ENCODE measurements around the gene LIN54. TPM values are rescaled to one million over a fixed set of nuclear protein-coding genes. Genes with fewer than 3 reads are reported as not detected.
A peak's percentile ranks its signal among the peaks of the same experiment; 100 is the strongest.
"Not testable (repeated sequence)": the region's sequence is repeated elsewhere in the genome, so short reads cannot be mapped to it uniquely, and the experiment has no call there.

LIN54 gene
- total RNA-seq, 1 donor from 2014 or later: 8.1 TPM

DNA sequence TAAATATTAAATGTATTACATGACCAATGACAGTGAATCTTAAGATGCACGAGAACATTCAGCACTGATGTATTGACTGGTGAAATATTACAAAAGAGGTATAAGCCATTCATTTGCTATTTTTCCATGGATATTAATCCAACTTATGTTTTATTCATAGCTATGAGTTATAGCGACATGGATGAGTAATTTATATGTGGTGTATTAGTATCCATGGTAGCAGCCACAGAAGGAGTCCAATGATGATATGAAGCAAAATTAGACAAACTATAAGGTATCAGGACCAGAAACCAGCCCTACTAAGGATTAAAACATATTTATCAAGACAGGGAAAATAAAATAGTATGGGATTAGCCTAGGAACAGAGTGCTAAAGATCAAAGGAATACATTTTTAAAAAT is 59.4 kb downstream of the LIN54 start:
- DNase-seq (ENCODE audit: low spot score): no peak

DNA sequence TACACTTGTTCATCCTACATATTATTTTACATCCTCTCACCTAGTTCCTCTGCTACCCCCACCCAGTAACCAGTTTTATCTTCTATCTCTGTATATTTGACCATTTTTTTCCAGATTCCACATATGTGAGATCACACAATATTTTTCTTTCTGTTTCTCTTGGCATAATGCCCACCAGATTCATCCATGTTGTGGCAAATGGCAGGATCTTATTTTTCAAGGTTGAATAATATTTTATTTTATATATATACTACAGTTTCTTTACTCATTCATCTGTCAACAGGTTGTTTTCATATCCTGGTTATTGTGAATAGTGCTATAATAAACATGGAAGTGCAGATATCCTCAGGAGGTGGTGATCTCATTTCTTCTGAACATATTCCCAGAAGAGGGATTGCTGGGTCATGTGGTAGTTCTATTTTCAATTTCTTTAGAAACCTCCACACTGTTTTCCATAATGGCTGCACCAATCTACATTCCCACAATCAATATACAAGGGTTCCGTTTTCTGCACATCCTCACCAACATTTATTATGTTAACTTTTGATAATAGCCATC is 61.9 kb downstream of the LIN54 start:
- no peak for DNase-seq (ENCODE audit: low spot score)

DNA sequence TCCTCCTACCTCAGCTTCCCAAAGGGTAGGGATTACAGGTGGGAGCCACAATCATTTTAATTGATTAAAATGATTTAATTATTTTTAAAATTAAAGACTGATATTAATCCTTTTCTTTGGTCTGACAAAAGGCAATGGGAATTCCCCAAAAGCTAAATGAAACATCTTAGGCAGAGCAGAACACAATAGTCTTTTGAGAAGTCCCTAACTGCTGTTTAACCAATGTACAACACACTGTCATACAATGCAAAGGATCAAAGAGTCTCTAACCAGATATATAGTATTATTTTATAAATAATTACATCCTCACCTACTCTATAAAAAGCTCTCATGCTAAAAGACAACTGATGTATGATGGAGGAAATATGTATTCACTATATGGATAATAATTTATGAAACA is 63.1 kb downstream of the LIN54 start:
- DNase-seq (ENCODE audit: low spot score): no peak

DNA sequence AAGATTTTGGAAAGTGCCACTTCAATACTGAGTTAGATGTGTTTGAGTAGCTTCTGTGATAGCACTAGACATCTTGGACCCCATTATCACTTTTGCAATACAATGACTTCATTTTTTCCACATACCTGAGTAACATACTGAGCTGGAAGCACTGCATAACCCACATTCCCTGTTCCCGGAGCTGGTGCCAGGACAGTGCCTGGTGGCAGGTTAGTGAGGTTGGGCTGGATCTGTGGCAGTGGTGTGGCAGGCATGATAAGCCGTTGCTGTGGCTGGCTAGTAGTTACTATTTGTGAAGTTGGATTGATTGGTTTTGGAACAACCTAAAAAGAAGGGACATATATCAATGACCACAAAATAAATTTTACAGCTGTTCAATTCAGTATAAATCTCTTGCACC is 71.2 kb downstream of the LIN54 start:
- no peak for DNase-seq (ENCODE audit: low spot score)

DNA sequence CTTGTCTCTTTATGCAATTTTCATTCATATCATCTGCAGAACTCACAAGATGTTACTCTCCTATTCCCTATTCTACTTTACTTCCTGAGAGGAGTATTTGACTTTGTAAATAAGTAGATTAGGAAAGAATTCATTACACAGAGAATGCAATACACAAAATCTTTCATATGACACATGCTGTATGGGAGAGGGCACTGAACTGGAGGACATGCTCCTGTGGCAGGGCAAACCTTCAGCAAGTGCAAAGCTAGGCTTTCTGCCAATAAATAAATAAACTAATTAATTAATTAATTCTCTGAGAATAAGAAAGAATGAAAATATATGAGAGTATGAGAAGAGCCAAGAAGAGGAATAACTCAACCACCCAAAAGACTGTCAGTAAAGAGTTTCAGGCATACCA is 76.2 kb downstream of the LIN54 start:
- no peak for DNase-seq (ENCODE audit: low spot score)

DNA sequence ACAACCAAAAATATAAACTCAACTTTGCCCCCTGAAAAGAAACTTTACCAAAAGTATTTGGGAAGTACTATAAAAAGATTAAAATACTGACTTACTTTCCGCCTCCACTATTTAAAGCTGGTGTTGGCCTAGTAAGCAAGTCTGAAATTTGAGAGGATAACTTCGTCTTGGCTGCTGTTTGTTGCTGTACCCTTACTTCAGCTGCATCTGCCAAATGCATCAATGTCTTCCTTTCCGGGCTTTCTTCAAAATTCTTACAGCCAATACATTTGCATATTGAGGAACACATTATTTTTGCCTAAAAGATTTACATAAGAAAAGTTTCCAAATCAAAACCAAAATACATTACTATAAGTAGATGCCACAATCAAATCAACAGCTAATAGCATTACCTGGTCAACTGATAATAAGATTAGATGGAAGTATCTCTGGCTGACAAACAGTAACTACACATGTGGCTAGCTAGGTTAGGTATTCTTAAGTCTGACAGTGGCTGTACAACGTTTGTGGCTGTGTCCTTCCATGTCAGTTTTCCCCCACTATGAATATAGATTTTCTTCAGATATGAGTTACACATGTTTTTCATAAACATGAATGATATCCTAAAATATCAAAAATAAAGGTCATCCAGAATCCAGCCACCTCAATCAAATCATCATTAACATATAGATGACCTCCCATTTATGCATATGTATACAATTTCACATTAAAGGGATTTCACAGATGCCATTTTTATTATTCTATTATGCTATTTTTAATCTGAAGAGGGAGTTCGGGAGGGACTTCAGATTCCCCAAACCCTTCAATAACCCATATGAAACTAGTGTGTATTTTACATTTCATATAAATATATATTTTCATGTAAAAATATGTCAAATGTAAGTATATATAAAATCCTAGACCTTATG is 79.5 kb downstream of the LIN54 start:
- DNase-seq (ENCODE audit: low spot score): no peak

DNA sequence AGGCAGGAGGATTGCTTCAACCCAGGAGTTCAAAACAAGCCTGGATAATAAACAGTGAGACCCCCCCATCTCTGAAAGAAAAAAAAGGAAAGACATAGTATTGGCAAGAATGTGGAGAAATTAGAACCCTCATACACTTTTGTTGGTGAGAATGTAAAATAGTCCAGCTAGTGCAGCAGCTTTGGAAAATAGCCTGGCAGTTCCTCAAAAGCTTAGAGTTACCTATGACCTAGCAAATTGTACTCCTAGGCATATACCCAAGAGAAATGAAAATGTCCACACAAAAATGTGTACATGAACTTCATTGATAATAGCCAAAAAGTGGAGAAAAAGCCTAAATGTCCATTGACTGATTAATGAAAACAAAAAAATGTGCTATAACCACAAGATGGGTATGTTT is 88.8 kb downstream of the LIN54 start:
- no peak for DNase-seq (ENCODE audit: low spot score)

DNA sequence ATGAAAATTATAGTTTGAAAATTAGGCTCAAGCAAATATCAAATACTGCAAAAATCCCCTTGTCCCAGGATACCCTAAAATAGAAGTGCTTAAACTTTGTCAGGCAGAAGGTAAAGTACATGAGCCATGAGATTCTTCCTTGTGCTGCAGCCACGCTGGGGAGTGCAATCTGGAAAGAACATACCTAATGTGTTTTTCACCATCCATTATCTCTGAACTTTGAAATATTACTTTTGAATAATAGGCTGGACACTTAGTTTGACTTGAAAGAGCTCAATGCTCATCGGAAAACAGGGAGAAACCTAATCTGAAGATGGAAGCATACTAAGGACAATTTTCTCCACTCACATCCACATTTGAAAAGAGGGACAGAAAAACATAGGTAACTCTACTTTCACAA is 91.2 kb downstream of the LIN54 start:
- no peak for DNase-seq (ENCODE audit: low spot score)

DNA sequence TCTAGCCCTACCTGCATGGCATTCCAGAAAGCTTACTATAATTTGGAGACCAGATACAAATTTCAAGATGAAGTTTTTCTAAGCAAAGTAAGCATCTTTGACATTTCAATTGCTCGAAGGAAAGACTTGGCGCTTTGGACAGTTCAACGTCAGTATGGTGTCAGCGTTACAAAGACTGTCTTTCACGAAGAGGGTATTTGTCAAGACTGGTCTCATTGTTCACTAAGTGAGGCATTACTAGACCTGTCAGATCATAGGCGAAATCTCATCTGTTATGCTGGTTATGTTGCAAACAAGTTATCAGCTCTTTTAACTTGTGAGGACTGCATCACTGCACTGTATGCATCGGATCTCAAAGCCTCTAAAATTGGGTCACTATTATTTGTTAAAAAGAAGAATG is 92.5 kb downstream of the LIN54 start:
- no peak for DNase-seq (ENCODE audit: low spot score)

DNA sequence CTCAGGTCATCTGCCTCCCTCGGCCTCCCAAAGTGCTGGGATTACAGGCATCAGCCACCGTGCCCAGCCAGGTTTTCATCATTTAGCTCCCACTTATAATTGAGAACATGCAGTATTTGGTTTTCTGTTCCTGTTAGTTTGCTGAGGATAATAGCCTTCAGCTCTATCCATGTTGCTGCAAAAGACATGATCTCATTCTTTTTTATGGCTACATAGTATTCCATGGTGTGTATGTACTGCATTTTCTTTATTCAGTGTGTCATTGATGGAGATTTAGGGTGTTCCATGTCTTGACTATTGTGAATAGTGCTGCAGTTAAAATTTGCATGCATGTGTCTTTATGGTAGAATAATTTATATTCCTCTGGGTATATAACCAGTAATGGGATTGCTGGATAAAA is 96.7 kb downstream of the LIN54 start:
- DNase-seq (ENCODE audit: low spot score): not testable (repeated sequence)

DNA sequence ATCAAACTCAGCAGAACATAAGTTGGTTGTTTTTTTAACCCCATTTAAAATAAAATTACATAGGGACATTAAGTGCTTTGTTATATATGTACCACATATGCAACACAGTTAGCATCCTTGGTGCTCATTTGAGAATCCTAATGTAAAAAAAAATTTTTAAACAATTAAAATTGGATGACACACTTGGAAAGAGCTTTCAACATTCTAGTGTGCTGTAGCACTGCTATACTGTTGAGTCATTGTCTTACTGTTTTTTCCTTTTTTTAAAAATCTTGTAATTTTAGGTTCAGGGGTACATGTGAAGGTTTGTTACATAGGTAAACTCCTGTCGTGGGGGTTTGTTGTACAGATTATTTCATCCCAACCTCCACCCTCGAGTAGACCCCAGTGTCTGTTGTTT is 97.3 kb downstream of the LIN54 start:
- DNase-seq (ENCODE audit: low spot score): no peak

DNA sequence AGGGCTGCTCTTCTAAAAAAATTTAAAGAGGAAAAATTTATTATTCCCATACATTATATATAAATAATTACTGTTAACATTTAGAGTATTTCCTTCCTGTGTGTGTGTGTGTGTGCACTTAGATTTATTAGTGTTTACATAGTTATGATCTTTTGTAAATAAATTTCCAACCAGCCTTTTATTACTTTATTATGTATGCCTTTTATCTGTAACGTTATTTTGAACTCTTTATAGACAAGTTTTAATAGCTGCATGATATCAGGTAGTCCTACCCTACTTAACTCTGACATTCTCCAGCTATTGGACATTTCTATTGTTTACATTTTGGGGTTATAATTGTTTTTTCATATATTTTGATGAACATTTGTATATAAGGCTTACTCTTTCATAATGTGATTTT is 101.3 kb downstream of the LIN54 start:
- no peak for DNase-seq (ENCODE audit: low spot score)

DNA sequence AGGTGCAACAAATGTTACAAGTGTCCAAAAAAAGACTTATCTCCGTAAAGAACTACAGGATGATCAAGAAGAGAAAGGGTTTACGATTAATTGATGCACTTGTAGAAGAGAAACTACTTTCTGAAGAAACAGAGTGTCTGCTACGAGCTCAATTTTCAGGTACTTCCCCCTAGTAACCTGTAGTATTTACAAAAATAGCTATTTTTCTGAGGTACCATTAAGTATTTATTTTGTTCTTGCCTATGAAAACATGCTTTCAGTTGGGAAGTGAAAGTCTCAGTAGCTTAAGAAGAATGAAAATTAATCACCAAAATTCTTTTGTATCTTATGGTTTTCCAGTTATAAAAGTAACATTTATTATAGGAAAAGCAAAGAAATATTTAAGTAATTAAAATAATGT is 104.2 kb downstream of the LIN54 start:
- no peak for DNase-seq (ENCODE audit: low spot score)

DNA sequence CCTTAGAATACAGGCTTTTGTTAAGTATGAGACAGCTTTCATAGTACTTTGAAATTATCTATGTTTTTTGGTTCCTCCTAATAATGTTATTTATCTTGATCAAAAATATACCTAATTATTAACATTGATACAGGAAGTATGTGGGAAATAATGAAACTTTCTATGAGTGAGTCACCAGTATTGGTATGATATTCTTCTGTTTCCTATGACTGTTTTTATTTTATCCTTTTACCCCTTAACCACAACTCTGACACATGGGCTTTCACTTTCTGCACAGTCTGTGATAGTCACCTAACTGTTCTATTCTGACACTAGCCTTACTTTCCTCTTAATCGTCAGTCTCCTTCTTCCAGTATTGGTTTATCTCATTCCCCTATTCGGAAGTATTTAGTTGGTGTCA is 105.4 kb downstream of the LIN54 start:
- DNase-seq (ENCODE audit: low spot score): no peak

DNA sequence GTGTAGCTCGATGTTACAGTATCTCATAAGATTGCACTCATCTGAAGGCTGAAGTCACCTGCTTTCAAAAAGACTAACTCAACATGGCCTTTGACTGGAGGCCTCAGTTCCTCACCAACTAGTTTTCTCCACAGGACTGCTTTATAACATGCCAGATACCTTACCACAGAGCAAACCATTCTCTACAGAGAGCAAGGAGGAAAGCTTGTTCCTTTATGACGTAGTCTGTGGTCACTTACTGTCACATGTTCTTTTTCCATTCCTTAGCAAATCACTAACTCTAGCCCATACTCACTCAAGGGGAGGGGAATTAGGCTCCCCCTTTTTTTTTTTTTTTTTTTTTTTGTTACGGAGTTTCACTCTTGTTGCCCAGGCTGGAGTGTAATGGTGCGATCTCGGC is 106.9 kb downstream of the LIN54 start:
- DNase-seq (ENCODE audit: low spot score): no peak

DNA sequence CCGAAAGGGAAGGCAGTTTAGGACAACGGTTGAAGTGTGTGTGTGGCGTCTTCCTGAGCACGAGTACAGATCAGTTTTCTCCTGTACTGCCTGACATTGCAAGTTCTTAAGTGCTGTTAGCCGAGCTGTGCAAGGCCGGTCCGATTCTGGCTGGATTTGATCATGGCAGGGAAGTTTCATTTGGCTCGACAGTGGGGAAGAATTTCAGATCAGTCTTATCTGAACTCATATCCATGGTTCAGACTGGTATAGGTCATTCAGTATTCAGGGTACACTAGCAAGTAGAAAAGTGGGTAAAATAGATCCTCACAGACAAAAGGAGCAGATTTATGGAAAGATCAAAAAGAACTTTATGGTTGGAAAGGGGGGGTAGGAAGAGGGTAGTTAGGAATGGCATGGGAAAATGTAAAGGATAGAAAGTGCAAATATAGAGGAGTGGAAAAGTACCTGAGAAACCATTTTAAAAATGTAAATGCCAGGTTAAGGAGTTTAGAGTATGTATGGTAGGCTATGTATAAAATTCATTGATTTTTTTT is 109.4 kb downstream of the LIN54 start:
- DNase-seq (ENCODE audit: low spot score): no peak

DNA sequence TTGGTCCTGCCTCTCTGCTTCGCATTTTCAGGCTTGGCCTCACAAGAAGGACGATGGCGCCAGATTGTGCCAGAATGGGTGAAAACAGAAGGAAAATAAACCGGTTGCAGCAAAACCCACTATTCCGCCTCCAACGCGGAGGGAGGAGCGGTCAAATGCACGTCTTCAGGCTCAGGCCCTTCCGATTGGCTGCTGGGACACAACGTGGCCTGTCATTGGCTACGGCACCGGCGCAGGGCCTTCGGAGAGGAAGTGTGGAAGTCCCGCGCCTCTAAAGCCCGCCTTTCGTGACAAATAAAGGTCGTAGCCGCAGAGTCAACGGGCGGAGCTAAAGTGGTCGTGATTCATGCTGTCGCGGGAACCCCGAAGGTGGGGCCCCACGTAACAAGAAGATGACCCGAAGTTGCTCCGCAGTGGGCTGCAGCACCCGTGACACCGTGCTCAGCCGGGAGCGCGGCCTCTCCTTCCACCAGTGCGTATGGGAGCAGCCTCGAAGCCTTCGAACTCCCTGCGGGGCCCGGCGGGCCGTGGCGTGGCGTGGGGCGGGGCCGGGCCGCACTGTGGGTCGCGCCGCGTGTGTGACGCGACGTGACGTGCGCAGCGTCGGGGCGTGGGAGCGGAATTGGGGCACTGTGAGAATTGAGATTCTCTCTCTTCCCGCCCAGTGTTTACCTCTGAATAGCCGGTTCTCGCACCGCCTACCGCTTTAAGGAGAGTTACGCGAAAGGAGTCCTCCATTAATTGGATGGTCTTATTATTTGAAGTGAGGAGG is 110.0 kb downstream of the LIN54 start, which contains the start of gene THAP9:
THAP9 (plus strand) TSS at position 325 of the 772 bp plus-strand sequence; CDS start at position 393, 68 bp downstream.
- peak; percentile 99 for DNase-seq (ENCODE audit: low spot score)

DNA sequence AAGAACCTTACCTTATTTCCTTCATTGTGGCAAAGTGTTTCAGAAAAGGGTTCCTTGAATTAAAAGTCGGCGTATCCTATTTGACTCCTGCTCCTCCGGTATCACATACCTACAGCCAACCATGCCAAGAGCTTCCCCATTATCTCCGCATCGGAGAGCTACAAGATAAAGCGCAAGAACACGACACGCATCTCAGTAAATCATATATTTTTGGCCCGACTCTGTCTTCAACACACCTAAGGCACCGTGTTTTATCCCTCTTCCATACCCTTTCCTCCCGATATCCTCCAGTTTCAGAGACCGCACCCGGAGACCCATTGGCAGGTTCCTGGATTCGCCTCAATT is 110.6 kb downstream of the LIN54 start:
- no peak for DNase-seq (ENCODE audit: low spot score)

DNA sequence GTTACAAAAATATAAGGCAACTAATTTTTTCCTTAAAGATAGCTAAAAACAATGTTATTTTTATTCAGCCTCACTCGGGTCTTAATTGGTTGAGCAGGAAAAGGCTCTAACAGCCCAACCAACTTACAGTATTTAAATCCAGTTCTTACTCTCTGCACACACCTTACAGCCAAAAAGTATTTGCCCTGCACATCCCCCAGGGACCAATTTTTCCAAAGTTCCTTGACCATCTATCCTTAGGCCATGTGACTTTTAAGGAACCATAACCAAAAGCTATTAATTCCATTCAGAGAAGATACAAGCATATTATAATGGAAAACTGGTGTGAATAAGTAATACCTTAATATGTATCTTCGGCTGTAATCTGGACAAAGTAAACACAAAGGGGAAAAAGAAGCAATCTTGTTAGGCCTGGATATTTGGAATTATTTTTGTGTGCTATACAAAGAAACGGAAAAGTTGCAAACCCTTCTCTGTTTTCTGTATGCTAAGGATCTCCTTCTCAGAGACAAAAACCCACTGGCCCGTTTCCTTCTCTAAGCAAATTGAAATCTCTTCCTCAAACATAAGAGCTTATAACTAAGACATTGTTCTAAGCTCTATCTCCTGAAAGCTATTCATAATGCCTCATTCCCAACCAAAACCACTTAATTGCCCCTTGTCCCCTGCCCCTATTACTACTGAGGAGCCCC is 111.1 kb downstream of the LIN54 start:
- no peak for DNase-seq (ENCODE audit: low spot score)

DNA sequence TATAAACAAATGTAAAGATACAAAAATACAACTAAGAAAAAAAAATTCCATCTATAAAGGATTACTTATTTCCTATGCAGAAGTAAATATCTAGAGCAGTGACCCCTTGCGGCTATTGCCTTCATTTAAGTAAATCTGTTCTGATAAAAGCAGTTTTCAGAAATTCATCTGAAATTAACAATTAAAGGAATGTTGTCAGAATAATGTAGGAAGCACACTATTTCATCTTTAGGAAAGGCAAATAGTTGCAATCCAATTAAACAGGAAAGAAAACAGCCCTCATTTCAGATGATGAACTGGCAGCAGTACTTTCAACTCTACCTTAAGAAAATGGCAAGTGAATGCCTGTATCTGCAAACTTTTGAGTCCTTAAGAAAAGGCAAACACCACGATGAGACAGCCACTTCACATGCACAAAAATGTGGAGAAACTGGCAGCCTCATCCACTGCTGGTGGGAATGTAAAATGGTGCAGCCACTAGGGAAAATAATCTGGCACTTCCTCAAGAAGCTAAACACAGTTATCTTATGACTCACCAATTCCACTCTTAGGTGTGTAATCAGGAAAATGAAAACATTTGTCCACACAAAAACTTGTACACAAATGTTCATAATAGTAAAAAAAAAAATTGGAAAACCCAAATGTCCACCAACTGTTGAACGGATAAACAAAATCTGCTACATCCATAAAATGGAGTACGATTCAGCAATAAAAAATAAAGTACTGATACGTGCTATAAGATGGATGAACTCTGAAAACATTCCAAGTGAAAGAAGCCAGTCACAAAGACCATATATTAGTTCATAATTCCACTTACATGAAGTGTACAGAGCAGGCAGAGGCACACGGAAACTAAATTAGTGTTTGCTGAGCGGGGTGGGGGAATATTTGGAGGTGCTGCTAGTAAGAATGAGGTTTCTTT is 112.0 kb downstream of the LIN54 start:
- no peak for DNase-seq (ENCODE audit: low spot score)
